GM18870 (cell line): Measurements from ENCODE around the gene CPED1.

Experiments used
- ATAC-seq: cut with Tn5 transposase; IDR thresholded peaks from one replicate; pipeline ENCODE4 v1.9.1; 2021; ENCODE audit warnings: moderate library complexity; ENCODE audit not compliant: unreplicated experiment

The CPED1 gene

DNA sequence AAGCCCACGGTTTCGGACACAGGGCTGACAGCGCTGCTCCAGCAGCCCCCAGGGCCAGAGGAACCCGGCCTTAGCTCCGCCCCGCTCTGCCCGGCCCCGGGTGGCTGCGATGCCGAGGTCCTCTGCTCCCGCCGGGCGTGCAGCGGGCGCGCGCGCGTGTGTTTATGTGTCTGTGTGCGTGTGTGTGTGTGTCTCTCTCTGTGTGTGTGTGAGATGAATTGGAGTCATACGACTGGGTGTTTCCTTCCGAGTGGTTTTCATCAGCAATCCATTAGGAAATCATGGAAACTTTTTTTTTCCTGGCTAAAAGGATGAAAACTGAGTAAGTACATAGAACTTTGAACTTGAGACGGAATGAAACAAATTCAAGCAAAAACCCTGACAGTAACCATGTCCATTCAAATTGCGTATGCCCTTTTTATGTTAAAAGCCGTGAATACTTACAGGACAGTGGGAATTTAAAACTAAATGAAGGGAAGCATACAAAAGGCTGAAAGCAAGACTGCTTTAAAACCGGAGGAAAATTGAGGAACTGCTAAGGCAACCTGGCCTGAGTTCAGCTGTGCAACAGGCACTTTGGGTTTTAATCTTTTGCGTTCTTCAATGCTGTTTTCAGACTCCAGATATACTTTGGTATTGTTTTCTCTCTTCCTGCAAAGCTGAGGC, at the start of gene CPED1:
CPED1 (plus strand) TSS at position 121 of the 666 bp plus-strand sequence. CDS start 911 bp downstream, outside the sequence.
- peak; percentile 23 for ATAC-seq

DNA sequence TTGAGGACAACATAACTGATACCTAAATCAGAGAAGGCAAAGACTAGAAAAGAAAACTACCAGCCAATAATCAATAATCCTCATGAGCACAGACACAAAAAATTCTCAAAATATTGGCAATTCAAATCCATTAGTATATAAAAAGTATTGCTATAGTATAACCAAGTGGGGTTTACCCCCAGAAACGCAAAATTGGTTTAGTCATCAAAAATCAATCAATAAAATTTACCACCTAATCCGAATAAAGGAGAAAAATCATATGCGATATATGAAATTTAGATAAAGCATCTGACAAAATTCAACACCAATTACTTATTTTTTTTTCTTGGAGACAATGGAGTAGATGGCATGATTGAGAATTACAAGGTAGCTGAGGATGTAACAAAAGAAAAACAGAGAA, 49.2 kb upstream of the CPED1 start:
- ATAC-seq = no peak

DNA sequence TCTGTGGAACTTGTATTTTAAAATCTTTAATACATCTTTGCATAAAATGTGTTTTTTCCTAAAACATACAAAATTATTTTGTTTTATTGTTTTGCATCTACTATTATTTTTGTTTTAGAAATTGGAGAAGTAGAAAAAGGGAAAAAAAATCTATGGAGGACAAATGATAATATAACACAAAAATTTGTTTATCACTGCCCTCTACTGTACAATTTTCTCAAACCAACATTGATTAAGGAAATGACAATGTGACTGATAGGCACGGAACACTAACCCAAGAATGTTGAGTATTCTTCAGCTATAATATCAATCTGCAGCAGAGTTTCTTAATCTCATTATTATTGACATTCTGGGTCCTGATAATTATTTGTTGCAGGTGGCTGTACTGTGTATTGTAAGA, 47.4 kb upstream of the CPED1 start:
- ATAC-seq = no peak

GRCh38 chr7:120941856-120942255, 46.7 kb upstream of the CPED1 start:
- no peak for ATAC-seq

DNA sequence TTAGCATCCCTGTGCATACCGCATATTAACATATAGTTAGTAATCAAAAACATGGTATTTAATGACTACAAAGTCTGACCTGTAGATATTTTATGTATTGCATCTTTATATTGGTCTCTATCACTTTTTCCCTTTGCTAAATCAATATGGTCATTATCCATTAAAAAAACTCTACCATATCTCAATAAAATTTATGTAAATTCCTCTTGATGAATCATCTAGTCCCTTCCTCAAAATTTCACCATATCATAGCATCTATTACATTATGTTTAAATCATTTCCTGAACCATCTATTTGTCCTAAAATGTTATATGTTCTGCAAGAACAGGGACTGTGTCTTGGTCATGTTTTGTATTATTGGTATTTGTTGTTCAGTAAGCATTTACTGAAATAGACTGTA, 45.6 kb upstream of the CPED1 start:
- ATAC-seq = no peak

- ATAC-seq = no peak
Observed at GRCh38 chr7:120944826-120945562, 43.5 kb upstream of the CPED1 start.

DNA sequence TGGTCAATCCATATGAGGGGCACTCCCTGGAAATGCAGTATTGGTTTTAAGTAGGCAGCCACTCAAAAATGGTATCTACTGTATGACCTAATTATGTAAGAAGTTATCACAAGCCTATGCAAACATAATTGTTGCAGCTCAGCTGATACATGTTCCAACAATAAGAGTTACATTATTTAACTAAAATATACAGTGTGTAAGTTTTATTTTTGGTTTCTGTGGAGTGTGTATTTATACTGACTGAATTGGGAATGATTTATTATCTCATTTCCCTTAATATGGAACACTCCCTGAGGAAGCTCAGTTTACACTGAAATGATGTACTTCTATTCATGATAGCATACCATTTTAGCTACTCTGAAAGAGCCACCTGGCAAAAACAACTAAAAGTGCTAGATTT, 40.5 kb upstream of the CPED1 start:
- ATAC-seq = no peak

GRCh38 chr7:120949393-120949911, 39.1 kb upstream of the CPED1 start:
- ATAC-seq = no peak

DNA sequence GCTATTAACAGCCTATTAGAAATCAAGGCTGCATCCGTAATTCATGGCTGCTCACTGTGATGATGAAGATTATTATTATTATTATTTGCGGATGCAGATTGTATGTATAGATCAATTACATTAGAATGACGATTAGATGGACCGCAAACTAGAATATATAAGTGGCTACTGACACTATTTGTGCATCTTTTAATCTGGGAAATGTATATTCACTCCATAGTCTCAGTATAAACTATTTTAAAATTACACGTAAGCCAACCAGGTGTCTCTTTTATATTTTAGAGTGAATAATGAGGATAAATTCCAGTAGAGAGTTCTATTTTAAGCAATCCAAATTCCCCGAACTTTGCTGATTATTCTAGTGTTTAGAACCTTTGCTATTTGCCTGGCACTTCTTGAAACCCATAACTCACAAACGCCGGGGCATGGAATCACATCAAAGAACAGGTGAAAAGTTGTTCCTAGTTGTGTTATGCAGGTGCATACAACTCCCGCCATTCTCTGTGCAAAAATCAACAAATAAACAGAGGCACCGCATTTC, 38.4 kb upstream of the CPED1 start:
- no peak for ATAC-seq

GRCh38 chr7:120950539-120951308, 37.8 kb upstream of the CPED1 start, which contains the start of gene ING3:
TSS of gene ING3 (plus strand) at chr7:120950777. CDS start at chr7:120950897, 120 bp downstream.
- ATAC-seq = peak; percentile 97

DNA sequence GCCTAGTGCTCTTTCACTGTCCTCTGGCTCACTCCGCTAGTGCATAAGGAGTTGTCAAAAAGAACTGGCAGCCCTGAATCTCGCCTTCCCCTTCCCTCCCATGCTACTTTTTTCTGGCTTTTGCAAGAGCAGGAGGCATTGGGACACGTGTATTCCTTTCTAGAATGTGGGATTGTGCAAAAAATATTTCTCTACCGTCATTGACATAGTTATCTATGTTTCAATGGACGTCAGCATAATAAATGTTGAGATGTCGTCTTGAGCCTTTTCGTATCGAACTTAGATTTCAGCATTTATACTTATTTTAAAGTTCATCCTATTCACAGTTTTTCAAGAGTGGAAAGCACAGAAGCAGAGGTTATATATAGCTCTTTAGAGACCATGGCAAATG, 37.2 kb upstream of the CPED1 start:
- no peak for ATAC-seq

- ATAC-seq = no peak
Observed at GRCh38 chr7:120951826-120952225, 36.7 kb upstream of the CPED1 start.

DNA sequence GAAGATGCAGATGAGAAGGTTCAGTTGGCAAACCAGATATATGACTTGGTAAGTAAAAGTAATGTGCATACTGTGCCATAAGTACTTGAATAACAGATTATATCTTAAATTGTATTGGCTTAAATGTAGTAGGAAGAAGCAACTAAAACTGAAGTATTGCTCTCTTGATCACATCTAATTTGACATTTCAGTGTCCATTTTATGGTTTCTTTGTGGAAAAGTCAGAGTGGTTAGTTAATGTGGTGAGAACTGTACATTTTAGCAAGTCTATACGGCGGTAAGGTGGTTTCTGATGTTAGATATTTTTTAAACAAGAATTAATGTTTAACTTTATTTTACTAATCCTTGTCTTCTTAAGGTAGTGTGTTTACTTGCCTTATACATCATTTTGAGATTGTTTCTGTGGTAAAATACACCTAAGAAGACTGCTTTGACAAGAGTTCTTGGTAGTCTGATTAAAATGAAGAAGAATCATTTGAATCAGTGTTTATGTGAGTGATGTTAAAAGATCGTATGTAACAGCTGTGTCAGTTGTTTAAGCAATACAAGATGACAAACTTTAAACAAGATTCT, 32.8 kb upstream of the CPED1 start:
- ATAC-seq = peak; percentile 56

GRCh38 chr7:120959929-120960484, 28.5 kb upstream of the CPED1 start:
- ATAC-seq = no peak

DNA sequence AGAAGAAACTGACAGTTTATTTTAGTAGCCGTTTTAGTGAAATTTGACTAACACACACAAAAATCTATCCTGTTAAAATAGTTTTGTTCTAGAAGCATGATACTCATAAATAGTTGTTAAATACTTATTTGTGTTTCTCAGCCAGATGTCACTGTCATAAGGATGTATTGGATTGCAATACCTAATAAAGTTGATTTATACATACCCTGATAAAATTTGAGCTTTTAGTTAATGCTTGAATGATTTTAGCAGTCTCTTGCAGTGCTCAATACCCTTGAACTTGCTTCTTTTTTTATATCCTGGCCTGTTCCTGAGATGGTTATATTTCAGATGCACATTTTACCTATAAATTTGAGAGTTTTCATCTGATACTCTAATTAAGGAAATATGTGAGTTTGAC, 27.8 kb upstream of the CPED1 start:
- ATAC-seq = no peak

- no peak for ATAC-seq
Observed at GRCh38 chr7:120961638-120962173, 26.8 kb upstream of the CPED1 start.

- no peak for ATAC-seq
Observed at GRCh38 chr7:120964088-120964487, 24.4 kb upstream of the CPED1 start.

GRCh38 chr7:120966961-120967360, 21.6 kb upstream of the CPED1 start:
- no peak for ATAC-seq

DNA sequence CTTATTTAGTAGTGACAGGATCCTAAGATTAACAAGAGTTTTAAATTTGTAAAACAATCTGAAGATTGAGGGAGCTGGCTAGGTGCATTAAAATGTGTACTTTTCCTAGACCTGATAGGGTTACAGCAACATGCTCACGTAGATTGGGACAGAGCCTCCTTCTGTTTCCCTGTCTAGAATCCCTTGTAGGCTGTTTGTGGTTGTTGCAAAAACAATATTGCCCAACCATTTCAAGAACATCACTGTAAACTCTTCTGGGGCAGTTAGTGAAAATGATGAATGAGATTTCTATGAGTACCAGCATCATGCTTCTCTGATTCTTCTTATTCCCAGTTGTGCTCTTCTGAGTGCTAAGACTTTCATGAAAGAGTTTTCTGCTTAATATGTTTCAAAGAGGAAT, 14.7 kb upstream of the CPED1 start:
- ATAC-seq = no peak

GRCh38 chr7:120979765-120980499, 8.6 kb upstream of the CPED1 start:
- ATAC-seq = no peak
